Activated CD4-positive, alpha-beta memory T cell treated with anti-CD3 and anti-CD28 coated beads, Interleukin-2, amount 10 ng/mL, durations not matched to agents 7 days and 5 days (primary cell): Measurements from ENCODE around the gene TOX2. TPM values are rescaled to one million over a fixed set of nuclear protein-coding genes. Genes with fewer than 3 reads are reported as not detected.

Experiments used
- CTCF ChIA-PET: fragments of 350-600 bp; sonication (Branson Sonifier 250); formaldehyde crosslinking; loops from one replicate; lab custom pipeline; 2021; ENCODE audit warnings: antibody characterized with exemption, inconsistent platforms; lab: Charles Lee
- POLR2A ChIA-PET: fragments of 350-600 bp; sonication (Branson Sonifier 250); formaldehyde crosslinking; loops from one replicate; lab custom pipeline; 2021; ENCODE audit warnings: antibody characterized with exemption; lab: Charles Lee
- DNase-seq: peaks from one replicate; pipeline ENCODE4 v3.0.0-alpha.2; 2020
- H3K27ac Mint-ChIP-seq: one replicate; pipeline ENCODE4 v1.8.0; 2021; ENCODE audit warnings: mild to moderate bottlenecking, mixed read lengths
- H3K27me3 Mint-ChIP-seq: one replicate; pipeline ENCODE4 v1.8.0; 2021; ENCODE audit warnings: mixed read lengths
- H3K36me3 Mint-ChIP-seq: one replicate; pipeline ENCODE4 v1.8.0; 2021; ENCODE audit warnings: low read depth, mixed read lengths
- H3K4me1 Mint-ChIP-seq: one replicate; pipeline ENCODE4 v1.8.0; 2021; ENCODE audit warnings: mixed read lengths
- H3K4me3 Mint-ChIP-seq: one replicate; pipeline ENCODE4 v1.8.0; 2021; ENCODE audit warnings: mild to moderate bottlenecking, mixed read lengths
- H3K9me3 Mint-ChIP-seq: one replicate; pipeline ENCODE4 v1.8.0; 2021; ENCODE audit warnings: mixed read lengths
- total RNA-seq, 2 experiments: library from RNA; stranded (reverse); gene quantifications; one replicate each; pipeline ENCODE4 v1.2.3, GENCODE V29; 2021

The TOX2 gene
- total RNA-seq, 2 experiments from 2014 or later: 4.4 to 4.6 TPM

DNA sequence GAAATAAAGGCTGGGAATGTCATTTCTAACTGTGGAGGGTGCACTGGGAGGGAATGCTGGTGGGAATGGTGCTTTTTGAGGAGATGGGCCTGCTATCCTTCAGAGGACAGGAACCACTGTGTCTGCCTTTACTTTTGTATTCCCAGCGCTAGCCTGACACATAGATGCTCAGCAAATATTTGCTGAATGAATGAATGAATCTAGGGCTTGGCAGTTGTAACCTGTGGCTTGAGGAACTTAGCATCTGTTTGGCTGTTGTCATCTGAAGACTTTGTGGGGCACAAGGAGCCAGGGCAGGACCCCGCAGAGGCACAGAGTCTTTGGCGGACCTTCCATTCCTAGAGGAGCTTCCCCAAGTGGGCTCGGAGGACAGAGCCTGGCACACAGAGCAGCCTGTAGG lies 6.1 kb downstream of the TOX2 start:
- CTCF ChIA-PET: no interaction called here
- Mint-ChIP-seq H3K9me3 (no peaks in the 10 kb centered on the region), H3K4me1 (peaks cover 27% of the 10 kb centered on the region), H3K27me3 (peaks cover 89% of the 10 kb centered on the region), H3K27ac (no peak overlapping the region), H3K4me3 (no peak overlapping the region), H3K36me3 (no peaks in the 10 kb centered on the region)
- POLR2A ChIA-PET: no interaction called here
- DNase-seq: no peak

DNA sequence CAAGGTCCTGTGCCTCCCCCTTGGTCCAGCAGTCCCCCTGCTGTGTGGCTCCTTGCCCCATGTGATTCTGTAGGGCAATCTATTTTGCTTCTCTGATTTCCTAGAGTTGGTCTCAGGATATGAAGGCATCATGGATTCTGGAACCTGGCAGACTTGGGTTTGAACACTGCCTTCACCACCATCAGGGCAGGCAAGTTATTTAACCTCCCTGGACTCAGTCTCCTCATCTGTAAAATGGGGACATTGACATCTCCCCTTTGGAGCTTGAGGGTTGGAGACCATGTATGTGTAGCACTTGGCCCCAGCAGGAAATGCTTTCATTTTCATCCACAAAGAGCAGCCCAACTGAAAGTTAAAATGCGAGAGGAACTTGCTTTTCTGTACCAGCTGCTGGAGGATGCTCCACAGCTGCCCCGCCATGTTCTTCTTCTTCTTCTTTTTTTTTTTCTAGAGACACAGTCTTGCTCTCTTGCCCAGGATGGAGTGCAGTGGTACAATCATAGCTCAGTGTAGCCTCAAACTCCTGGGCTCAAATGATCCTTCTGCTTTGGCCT lies 6.7 kb downstream of the TOX2 start:
- H3K4me1 Mint-ChIP-seq: peaks cover 31% of the 10 kb centered on the region
- DNase-seq: no peak
- no peak overlapping the region for H3K27ac Mint-ChIP-seq
- no peaks in the 10 kb centered on the region for H3K9me3 Mint-ChIP-seq
- H3K36me3 Mint-ChIP-seq: no peaks in the 10 kb centered on the region
- CTCF ChIA-PET: interaction anchor here (1.3 kb wide), 1 partner anchor 20 kb away, joined by 5 read pairs; no protein-coding TSS in a partner anchor
- no peak overlapping the region for H3K4me3 Mint-ChIP-seq
- H3K27me3 Mint-ChIP-seq: peaks cover 91% of the 10 kb centered on the region
- POLR2A ChIA-PET: no interaction called here

DNA sequence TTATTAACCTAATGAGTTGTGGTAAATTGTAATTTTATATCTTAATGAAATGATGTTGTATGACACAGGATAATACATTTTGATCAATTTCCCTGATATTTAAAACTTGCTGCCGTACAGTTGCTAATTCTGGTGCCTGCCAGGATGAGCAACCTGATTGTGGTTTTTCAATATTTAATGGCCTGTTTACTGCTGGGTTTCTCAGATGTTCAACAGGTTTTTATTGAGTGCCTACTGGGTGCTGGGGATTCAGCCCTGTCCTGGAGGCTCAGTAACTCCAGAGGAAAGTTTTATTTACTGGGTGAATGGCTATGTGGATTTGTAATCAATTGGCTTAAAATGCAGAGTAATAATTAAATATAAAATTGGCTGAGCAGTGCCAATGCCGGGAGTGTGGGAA lies 8.0 kb downstream of the TOX2 start:
- ChIA-PET POLR2A (no interaction called here), CTCF (no interaction called here)
- Mint-ChIP-seq H3K4me1 (peaks cover 30% of the 10 kb centered on the region), H3K4me3 (no peak overlapping the region), H3K27ac (no peak overlapping the region), H3K36me3 (no peaks in the 10 kb centered on the region), H3K27me3 (peaks cover 83% of the 10 kb centered on the region), H3K9me3 (no peaks in the 10 kb centered on the region)
- no peak for DNase-seq

DNA sequence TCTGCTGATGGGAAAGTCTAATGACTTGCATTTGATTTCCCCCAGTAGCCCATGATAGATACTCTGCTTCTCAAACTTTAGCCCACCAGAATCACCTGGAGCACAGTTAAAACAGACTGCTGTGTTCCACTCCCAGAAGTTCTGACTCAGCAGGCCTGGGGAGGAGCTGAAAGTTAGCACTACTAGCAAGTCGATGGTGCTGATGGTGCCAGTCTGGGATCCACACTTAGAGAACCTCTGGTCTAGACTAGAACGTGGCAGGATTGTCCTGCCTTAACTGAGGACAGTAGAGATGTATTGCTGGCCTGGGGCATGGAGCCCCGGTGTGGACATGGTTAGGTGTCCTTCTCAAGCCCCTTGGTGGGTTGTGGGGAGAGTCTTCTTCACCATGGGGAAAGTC lies 8.7 kb downstream of the TOX2 start:
- ChIA-PET POLR2A (no interaction called here), CTCF (no interaction called here)
- DNase-seq: no peak
- Mint-ChIP-seq H3K9me3 (no peaks in the 10 kb centered on the region), H3K27me3 (peaks cover 82% of the 10 kb centered on the region), H3K27ac (no peak overlapping the region), H3K4me3 (no peak overlapping the region), H3K36me3 (no peaks in the 10 kb centered on the region), H3K4me1 (peaks cover 30% of the 10 kb centered on the region)

DNA sequence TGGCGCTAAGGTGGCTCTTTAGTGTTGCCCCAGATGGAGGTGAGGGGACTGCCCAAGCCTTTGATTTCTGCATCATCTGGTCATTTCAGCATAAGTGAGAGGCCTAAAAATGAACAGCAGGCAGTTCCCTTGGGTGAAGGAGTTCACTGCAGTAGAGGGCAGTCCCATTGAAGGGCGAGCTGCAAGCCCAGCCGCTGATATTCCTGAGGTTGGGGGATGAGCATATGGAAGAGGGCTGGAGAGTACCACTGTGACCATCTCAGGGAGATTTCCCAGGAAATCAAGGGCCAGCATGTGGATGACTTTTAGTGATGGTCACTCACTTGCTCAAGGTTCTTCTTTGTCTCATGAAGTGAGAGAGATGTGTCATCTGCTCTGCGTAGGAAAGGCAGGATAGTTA lies 9.3 kb downstream of the TOX2 start:
- peaks cover 30% of the 10 kb centered on the region for H3K4me1 Mint-ChIP-seq
- no peak for DNase-seq
- no peak overlapping the region for H3K27ac Mint-ChIP-seq
- no peaks in the 10 kb centered on the region for H3K36me3 Mint-ChIP-seq
- CTCF ChIA-PET: no interaction called here
- H3K9me3 Mint-ChIP-seq: no peaks in the 10 kb centered on the region
- H3K27me3 Mint-ChIP-seq: peaks cover 80% of the 10 kb centered on the region
- POLR2A ChIA-PET: no interaction called here
- no peak overlapping the region for H3K4me3 Mint-ChIP-seq

DNA sequence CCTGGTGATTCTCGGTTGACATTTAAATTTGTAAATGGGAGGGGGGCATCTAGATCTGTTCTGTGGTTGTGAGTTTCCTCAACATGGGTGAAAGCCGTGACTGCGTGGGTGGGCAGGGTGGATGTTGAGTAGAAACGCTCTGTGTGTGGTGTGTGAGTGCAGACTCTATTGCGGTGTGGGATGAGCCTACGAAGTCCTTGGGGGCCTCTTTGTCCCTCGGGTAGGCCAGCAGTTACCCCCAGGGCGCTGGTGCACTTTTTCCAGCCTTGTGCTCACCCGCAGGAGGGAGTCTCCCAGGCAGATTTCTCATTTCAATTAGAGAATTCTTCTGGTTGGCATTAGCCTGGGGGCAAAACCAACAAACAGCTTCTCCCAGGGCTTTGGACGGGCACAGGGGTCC lies 10.6 kb downstream of the TOX2 start:
- Mint-ChIP-seq H3K4me1 (peaks cover 30% of the 10 kb centered on the region), H3K4me3 (no peak overlapping the region), H3K27me3 (peaks cover 77% of the 10 kb centered on the region), H3K27ac (no peak overlapping the region), H3K36me3 (no peaks in the 10 kb centered on the region), H3K9me3 (no peaks in the 10 kb centered on the region)
- POLR2A ChIA-PET: interaction anchor here (2.0 kb wide), 1 partner anchor 17 kb away, joined by 8 read pairs; no protein-coding TSS in a partner anchor
- no peak for DNase-seq
- CTCF ChIA-PET: no interaction called here

DNA sequence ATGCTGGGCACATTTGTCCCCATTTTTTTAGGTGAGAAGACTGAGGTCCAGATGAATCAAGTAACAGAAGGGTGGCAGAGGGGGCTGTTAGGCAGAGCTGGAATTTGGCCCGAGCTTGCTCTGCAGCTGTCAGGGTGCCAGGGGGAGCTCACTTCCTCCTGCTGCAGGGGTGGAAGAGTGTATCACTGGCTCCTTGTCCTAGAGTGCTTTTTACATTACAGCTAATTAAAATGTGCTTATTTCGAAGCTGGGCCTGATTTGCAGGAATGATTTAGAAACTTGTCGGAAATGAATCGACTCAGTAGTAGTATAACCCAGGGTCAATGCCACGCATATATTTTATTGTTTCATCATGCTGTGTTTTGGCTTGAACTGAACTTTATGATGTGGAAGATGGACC lies 11.1 kb downstream of the TOX2 start:
- Mint-ChIP-seq H3K27me3 (peaks cover 74% of the 10 kb centered on the region), H3K27ac (no peak overlapping the region), H3K4me1 (peaks cover 30% of the 10 kb centered on the region), H3K9me3 (no peaks in the 10 kb centered on the region), H3K4me3 (no peak overlapping the region), H3K36me3 (no peaks in the 10 kb centered on the region)
- CTCF ChIA-PET: no interaction called here
- POLR2A ChIA-PET: interaction anchor here (2.0 kb wide), 1 partner anchor 16 kb away, joined by 8 read pairs; no protein-coding TSS in a partner anchor
- no peak for DNase-seq

DNA sequence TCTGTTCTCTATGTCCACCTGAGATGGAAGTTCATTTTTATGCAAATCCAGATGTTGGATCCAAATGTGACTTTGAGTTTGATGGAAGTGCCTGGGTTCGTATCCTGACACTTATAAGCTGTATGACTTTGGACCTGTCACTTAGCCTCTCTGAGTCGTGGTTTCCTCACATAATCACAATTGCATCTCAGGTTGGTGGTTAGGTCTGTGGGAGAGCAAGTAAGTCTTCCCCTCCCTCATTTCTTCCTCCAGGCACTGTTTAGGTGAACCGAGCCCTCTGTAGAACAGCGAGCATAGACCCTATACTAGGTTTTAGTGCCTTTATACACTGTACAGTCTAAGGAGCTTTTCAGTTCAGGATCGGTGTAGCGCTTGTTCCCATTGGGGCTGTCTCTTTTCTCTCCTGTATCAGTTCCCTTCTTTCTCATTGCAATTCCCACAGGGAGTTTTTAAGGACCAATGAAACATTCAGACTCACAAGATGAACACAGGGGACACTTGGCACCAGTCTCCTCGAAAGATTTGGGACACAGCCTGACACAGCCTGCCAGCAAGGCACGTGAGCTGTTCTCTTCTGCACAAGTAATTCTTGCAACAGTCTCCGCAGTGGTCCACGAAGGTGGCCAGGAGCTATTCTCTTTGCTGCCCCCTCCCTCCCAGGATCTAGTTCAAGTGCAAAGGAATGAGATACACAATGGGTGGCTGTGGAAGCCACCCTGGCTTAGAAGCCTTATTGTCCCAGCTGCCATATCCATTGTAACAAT lies 11.8 kb downstream of the TOX2 start:
- CTCF ChIA-PET: interaction anchor here (1.1 kb wide), 1 partner anchor 15 kb away, joined by 3 read pairs; no protein-coding TSS in a partner anchor
- Mint-ChIP-seq H3K27ac (no peak overlapping the region), H3K4me1 (peaks cover 26% of the 10 kb centered on the region), H3K9me3 (no peaks in the 10 kb centered on the region), H3K4me3 (no peak overlapping the region), H3K36me3 (no peaks in the 10 kb centered on the region), H3K27me3 (peaks cover 74% of the 10 kb centered on the region)
- DNase-seq: no peak
- POLR2A ChIA-PET: interaction anchor here (2.0 kb wide), 1 partner anchor 16 kb away, joined by 8 read pairs; no protein-coding TSS in a partner anchor

DNA sequence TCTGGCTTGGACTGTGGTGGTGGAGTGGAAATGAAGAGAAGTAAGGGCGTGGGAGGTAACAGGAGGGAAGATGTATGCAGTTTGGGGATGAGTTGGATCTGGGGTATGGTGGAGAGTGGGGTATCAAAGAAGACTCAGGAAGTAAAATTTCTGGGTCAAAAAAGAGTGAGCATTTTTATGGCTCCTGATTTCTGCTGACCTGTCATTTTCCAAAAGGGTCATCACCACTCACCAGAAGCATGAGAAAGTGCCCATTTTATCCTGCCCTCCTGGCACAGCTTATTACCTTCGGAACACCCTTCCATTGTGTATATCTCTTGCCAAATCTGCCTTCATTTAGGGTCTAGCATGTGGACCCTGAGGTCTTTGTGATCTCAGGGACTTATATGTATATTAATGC lies 17.3 kb downstream of the TOX2 start:
- Mint-ChIP-seq H3K36me3 (no peaks in the 10 kb centered on the region), H3K4me3 (no peak overlapping the region), H3K27ac (no peak overlapping the region), H3K27me3 (peaks cover 63% of the 10 kb centered on the region), H3K4me1 (no peaks in the 10 kb centered on the region), H3K9me3 (no peaks in the 10 kb centered on the region)
- ChIA-PET POLR2A (no interaction called here), CTCF (no interaction called here)
- no peak for DNase-seq

DNA sequence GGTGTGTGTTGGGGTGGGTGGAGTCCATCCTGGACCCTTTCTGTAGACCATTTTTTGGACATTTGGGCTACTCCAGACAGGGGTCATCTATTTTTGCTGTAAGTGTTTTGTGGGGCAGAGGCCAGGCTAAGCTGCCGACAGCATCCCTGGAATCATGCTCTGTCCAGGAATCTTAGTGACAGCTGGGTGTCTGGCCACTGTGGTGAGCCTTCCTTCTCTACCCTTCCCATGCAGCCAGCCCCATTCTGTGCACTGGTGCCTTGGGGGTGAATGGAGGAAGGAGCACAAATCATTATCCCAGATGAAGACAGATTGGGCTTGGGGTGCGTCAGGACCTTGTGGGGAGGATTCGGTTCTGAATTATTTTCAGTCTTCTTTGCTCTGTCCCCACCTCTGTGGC lies 20.2 kb downstream of the TOX2 start:
- no peak overlapping the region for H3K27ac Mint-ChIP-seq
- CTCF ChIA-PET: interaction anchor here (0.7 kb wide), 1 partner anchor 448 kb away, joined by 5 read pairs; no protein-coding TSS in a partner anchor
- no peaks in the 10 kb centered on the region for H3K36me3 Mint-ChIP-seq
- no peak for DNase-seq
- no peak overlapping the region for H3K4me3 Mint-ChIP-seq
- POLR2A ChIA-PET: no interaction called here
- H3K4me1 Mint-ChIP-seq: peaks cover 8% of the 10 kb centered on the region
- H3K27me3 Mint-ChIP-seq: peaks cover 69% of the 10 kb centered on the region
- H3K9me3 Mint-ChIP-seq: no peaks in the 10 kb centered on the region

DNA sequence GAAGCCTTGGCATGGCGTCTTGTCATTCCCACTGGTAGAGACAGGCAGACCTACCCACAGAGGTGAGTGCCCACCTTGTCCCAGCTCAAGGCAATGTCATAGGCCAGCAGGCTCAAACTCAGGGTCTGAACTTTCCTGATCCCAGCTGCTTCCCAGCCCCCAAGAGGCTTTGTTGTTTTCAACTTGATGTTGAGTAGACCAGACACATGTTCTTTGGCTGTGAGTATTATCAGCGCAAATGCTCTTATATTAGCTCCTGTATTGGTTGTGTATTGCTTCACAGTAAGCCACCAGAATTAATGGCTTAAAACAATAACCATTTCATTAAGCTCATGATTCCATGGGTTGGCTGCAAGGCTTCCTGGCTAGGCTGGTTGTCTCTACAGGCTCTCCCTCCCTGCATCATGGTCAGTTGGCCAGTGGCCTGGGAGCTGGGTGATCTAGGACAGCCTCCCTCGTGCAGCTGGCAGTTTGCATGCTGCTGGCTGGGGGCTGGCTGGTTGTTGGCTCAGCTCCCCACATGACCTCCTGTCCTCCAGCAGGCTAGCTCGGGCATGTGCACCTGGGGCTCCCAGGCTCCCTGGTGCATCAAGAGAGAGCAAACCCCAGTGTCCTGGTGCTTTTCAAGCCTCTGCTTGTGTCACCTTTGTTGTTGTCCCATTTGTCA lies 21.6 kb downstream of the TOX2 start:
- CTCF ChIA-PET: interaction anchor here (1.3 kb wide), 1 partner anchor 186 kb away, joined by 3 read pairs; no protein-coding TSS in a partner anchor
- Mint-ChIP-seq H3K36me3 (no peaks in the 10 kb centered on the region), H3K27ac (no peak overlapping the region), H3K4me3 (no peak overlapping the region), H3K4me1 (peaks cover 22% of the 10 kb centered on the region), H3K27me3 (peaks cover 70% of the 10 kb centered on the region), H3K9me3 (no peaks in the 10 kb centered on the region)
- POLR2A ChIA-PET: interaction anchor here (0.8 kb wide), 1 partner anchor 24 kb away, joined by 4 read pairs; no protein-coding TSS in a partner anchor
- DNase-seq: no peak

DNA sequence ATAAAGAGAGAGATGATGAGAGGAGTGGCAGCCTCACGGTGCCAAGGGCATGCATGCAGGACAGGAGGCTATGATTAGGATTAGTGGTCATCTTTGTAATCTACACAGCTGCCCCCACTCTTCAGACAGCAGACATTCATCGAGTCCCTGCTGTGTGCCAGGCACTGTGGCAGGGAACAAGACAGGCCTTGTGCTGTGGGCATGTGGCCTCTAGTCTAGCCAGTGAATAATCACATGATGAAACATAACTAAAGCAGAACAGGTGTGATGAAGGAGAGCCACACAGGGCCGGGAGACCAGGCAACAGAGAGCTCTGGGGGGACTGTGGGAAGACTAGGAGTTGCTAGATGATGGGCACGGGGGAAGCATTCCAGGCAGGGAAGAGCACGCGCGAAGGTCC lies 22.2 kb downstream of the TOX2 start:
- ChIA-PET POLR2A (no interaction called here), CTCF (interaction anchor here (1.3 kb wide), 1 partner anchor 186 kb away, joined by 3 read pairs; no protein-coding TSS in a partner anchor)
- peaks cover 64% of the 10 kb centered on the region for H3K27me3 Mint-ChIP-seq

DNA sequence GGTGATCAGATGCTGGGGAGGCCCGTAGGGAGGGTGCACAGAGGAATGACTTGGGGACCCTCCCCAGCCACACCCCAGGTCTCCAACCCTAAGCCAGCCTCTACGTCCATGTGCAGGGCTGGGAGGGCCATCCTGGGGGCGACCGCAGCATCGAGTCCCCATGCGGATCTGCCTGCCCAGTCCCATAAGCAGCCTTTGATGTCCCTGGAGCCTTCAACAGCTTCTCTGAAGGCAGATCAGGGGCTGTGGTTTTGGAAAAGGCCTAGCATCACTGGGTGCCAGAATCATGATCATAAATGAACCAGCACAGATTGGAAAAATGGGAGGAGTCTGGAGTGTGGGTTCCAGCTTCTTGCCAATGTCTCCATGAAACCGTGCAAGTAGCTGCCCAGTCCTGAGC lies 22.9 kb downstream of the TOX2 start:
- no peak overlapping the region for H3K4me3 Mint-ChIP-seq
- H3K4me1 Mint-ChIP-seq: peaks cover 36% of the 10 kb centered on the region
- H3K27ac Mint-ChIP-seq: no peak overlapping the region
- H3K36me3 Mint-ChIP-seq: no peaks in the 10 kb centered on the region
- no peaks in the 10 kb centered on the region for H3K9me3 Mint-ChIP-seq
- POLR2A ChIA-PET: no interaction called here
- CTCF ChIA-PET: interaction anchor here (1.3 kb wide), 1 partner anchor 187 kb away, joined by 3 read pairs; no protein-coding TSS in a partner anchor
- DNase-seq: no peak
- peaks cover 58% of the 10 kb centered on the region for H3K27me3 Mint-ChIP-seq

More for the DNA sequence above, 22.2 kb downstream of the TOX2 start:
- no peaks in the 10 kb centered on the region for H3K9me3 Mint-ChIP-seq
- H3K36me3 Mint-ChIP-seq: no peaks in the 10 kb centered on the region
- H3K4me3 Mint-ChIP-seq: no peak overlapping the region
- DNase-seq: no peak
- peaks cover 28% of the 10 kb centered on the region for H3K4me1 Mint-ChIP-seq
- no peak overlapping the region for H3K27ac Mint-ChIP-seq
